NCI-H82 treated with DMSO at 0.1 percent for 48 hours (cell line): ENCODE results near the gene CDC123.
"Not testable (repeated sequence)": the region's sequence is repeated elsewhere in the genome, so short reads cannot be mapped to it uniquely, and the experiment has no call there.

Experiments
- DNase-seq: peaks from one replicate; lab custom pipeline; 2025; ENCODE audit not compliant: unreplicated experiment; lab: John Stamatoyannopoulos, UW

The CDC123 gene

GRCh38 chr10:12287772-12288171, 91.8 kb downstream of the CDC123 start:
- no peak for DNase-seq

GRCh38 chr10:12297784-12298183, 101.8 kb downstream of the CDC123 start:
- DNase-seq: not testable (repeated sequence)

- DNase-seq: no peak
Observed at GRCh38 chr10:12299222-12299965, 103.4 kb downstream of the CDC123 start.
